ENCODE results near the gene FNDC10. TPM values are rescaled to one million over a fixed set of nuclear protein-coding genes. Genes with fewer than 3 reads are reported as not detected.
A peak's percentile ranks its signal among the peaks of the same experiment; 100 is the strongest.

The FNDC10 gene
- total RNA-seq, 4 donors from 2014 or later = 10.5 to 18.9 (median 13.3) TPM

DNA sequence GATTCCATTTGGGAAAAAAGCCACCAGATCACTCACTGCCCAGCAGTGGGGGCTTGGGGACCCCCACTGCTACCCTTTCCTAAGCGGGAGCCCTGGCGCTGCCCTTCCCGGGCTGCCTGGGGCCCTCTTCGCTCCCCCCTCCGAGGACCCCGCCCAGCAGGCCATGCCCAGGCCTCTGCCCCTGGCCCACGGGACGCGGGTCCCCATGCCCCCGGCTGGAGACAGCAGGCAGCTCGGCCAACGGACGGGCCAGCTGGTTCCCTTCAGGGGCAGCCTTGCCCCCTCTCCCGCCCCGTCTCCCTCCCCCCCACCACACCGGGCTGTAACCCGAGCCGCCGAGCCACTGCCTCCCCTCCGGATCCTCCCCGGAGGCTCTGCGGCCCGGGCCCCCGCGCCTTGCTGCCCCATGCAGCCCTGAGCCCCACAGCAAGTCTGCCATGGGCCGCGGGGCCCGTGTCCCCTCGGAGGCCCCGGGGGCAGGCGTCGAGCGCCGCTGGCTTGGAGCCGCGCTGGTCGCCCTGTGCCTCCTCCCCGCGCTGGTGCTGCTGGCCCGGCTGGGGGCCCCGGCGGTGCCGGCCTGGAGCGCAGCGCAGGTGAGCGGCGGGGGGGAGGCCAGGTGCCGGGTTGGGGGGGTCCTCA is 32.0 kb upstream of the FNDC10 start, which contains the start of gene MMP23B:
MMP23B (plus strand) TSS at position 392 of the 639 bp plus-strand sequence; CDS start at position 438, 46 bp downstream.
- 2 to 10% methylated on average over 6 to 20 of the region's 48 CpGs for WGBS, 2 donors
- H3K4me3 ChIP-seq (ENCODE audit: low read depth, poor library complexity, severe bottlenecking) = no peak within 1 kb of the TSS
- no peak for DNase-seq (ENCODE audit: low spot score in 2 of 2)
- TF ChIP-seq CTCF (IDR thresholded peaks at IDR 0.05) = no peak
- intact Hi-C loops (cut with DNase I; ENCODE audit: low total_unique reads) = no loop called here

DNA sequence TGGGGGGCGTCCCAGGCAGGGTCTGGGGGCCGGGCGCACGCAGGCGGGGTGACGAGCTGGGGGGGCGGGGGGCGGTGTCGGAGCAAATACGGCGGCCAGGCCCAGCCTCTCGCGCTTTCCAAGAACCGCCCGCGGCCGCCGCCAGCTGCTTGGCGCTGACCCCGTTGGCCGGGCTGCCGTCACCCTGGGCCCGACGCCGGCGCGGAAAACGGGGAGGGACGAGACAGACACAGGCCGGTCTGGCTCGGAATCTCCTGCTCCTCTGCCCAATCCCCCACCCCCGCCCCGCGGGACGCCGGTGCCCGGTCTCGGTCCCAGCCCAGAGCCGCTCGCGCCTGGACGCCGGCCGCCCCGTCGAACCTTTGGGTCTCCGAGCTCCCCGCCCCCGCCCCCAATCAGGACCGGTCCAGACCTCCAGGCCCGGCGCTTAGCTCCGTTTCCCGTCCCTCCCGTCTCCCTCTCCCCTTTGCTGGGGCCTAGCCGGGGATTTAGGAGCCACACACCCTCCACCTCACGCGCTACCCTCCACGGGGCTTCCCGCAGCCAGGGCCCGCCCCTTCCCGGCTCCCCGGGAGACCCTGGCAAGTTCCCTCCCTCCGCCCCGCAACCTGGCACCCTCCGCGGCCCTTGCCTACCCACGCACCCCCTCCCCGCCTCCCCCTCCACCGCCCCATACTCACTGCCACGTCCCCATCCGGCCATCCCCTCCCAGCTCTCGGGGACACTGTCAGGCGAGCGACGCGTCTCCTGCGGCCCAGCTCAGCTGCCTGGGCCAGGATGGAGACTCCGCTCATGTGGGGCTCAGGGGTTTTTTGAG is 31.2 kb upstream of the FNDC10 start:
- WGBS, 2 donors = 5 to 9% methylated on average over 22 to 36 of the region's 79 CpGs
- intact Hi-C loops (cut with DNase I; ENCODE audit: low total_unique reads) = no loop called here
- DNase-seq (ENCODE audit: low spot score in 2 of 2) = peak in 1 of 2 donors; percentile 94
- no peak overlapping the region for H3K4me3 ChIP-seq (ENCODE audit: low read depth, poor library complexity, severe bottlenecking)
- TF ChIP-seq POLR2A (IDR thresholded peaks at IDR 0.05) (no peak), CTCF (IDR thresholded peaks at IDR 0.05) (no peak)

DNA sequence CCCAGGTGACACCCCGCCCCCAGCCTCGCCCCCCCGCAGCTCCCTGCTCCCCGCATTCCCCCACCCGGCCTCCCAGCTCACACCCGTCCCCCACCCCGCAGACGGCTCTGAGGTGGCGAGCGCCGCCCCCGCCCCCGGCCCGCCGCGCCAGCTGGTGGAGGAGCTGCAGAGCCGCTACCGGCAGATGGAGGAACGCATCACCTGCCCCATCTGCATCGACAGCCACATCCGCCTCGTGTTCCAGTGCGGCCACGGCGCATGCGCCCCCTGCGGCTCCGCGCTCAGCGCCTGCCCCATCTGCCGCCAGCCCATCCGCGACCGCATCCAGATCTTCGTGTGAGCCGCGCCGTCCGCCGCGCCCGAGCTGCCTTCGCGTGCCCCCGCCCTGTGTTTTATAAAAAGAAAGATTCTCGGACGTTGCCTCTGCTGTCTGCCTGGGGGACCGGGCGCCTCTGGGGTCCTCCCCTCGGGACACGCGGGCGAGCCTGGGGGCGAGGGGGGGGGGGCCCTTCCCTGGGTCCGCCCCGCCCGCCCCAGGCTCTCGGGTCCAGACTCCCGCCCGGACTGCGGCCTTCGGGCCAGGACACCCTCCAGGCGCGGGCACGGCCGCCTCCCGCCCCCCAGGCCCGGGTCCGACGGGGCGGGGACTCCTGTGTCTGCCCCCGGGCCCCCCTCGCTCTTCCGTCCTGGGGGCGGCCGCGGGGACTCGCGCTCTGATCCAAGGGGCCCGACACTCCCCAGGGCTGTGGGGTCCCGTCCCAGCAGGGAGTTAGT is 30.4 kb upstream of the FNDC10 start:
- TF ChIP-seq CTCF (IDR thresholded peaks at IDR 0.05) = no peak
- no peak for TF ChIP-seq POLR2A (IDR thresholded peaks at IDR 0.05)
- peak; percentile 66 to 96 for DNase-seq (ENCODE audit: low spot score in 2 of 2)
- 4 to 6% methylated on average over 32 to 39 of the region's 81 CpGs for WGBS, 2 donors
- H3K4me3 ChIP-seq (ENCODE audit: low read depth, poor library complexity, severe bottlenecking) = no peak overlapping the region
- intact Hi-C loops (cut with DNase I; ENCODE audit: low total_unique reads) = no loop called here

DNA sequence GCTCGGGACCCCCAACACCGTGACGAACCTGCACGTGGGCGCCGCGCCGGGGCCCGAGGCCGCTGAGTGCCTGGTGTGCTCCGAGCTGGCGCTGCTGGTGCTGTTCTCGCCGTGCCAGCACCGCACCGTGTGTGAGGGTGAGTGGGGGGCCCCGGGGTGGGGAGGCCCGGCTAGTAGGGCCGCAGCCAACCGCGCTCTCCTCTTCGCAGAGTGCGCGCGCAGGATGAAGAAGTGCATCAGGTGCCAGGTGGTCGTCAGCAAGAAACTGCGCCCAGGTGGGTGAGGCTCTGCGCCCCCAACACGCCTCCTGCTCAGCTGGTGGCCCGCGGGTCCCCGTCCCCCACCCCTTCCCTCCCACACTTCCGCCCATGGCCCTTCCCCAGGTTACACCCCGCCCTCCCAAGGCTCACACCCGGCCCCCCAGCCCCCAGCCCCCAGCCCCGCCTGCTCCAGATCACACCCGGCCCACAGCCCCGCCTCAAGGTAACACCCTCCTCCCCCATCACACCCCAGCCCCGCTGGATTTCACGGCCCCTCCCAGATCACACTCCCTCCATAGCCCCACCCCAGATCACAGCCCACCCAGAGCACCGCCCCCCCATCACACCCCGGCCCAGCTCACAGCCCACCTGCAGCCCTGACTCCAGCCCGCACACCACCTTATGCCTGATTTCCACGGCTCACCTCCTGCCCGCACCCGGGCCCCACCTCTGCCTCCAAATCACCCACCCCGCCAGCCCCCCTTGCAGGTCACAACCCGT is 29.7 kb upstream of the FNDC10 start:
- TF ChIP-seq CTCF (IDR thresholded peaks at IDR 0.05) (no peak), POLR2A (IDR thresholded peaks at IDR 0.05) (no peak)
- H3K4me3 ChIP-seq (ENCODE audit: low read depth, poor library complexity, severe bottlenecking) = no peak overlapping the region
- intact Hi-C loops (cut with DNase I; ENCODE audit: low total_unique reads) = no loop called here
- DNase-seq (ENCODE audit: low spot score in 2 of 2) = peak in 1 of 2 donors; percentile 88
- 43 to 60% methylated on average over 27 to 38 of the region's 48 CpGs for WGBS, 2 donors

DNA sequence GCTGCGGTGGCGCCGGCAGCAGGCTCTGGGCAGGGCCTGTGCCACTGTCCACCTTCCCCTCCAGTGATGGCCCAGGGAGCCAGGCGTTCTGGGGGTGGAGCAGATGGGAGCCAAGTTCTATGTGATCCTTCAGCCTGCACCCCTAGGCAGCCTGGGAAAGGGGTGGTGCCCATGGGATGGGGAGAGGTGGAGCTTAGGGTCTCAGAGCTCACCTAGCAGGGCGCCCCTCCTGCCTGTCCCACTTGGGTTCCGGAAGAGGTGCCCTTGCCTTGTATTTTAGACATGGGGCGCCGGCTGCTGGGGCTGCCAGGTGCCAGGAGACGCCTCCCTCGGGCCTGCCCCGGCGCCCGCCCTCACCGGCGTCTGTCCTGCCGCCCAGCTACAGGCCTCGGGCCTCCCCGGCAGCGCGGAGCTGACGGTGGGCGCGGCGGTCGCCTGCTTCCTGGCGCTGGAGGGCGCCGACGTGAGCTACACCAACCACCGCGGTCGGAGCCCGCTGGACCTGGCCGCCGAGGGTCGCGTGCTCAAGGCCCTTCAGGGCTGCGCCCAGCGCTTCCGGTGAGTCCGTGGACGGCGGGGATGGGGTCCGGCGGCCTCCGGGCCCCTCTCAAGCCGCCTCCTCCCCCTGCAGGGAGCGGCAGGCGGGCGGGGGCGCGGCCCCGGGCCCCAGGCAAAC is 29.0 kb upstream of the FNDC10 start:
- peak in 1 of 2 donors; percentile 86 for DNase-seq (ENCODE audit: low spot score in 2 of 2)
- WGBS, 2 donors = 49 to 52% methylated on average over 7 to 41 of the region's 53 CpGs
- intact Hi-C loops (cut with DNase I; ENCODE audit: low total_unique reads) = no loop called here
- TF ChIP-seq CTCF (IDR thresholded peaks at IDR 0.05) (no peak), POLR2A (IDR thresholded peaks at IDR 0.05) (no peak)
- H3K4me3 ChIP-seq (ENCODE audit: low read depth, poor library complexity, severe bottlenecking) = no peak overlapping the region
